ENCODE results near the gene DXO.
"Not testable (repeated sequence)": the region's sequence is repeated elsewhere in the genome, so short reads cannot be mapped to it uniquely, and the experiment has no call there.

The DXO gene

DNA sequence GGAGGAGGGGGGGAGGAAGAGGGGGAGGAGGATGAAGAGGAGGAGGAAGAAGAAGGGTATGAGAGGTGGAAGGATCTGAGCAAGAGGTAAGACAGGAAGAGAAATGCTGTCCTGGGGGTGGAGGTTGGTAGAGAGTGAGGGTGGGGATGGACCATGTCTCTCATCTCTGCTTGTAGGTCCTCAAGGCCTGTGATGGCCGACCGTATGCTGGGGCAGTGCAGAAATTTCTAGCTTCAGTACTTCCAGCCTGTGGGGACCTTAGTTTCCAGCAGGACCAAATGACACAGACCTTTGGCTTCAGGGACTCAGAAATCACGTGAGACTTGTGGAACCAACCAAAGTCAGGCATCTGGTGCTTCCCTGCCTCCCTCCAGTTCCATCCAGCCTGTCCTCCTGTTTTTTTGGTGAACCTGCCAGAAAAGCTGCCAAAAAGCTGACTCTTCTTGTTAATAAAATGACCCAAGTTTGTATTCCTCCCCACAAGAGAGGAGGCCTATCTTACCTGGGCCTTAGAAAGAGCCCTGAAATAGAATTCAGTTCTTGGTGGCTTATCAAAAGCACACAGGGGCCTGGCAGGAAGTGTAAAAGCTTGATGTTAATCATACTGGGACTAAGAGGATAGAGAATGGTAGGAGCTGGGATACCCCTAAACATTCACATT, 7.4 kb upstream of the DXO start:
- DNase-seq, result no peak

DNA sequence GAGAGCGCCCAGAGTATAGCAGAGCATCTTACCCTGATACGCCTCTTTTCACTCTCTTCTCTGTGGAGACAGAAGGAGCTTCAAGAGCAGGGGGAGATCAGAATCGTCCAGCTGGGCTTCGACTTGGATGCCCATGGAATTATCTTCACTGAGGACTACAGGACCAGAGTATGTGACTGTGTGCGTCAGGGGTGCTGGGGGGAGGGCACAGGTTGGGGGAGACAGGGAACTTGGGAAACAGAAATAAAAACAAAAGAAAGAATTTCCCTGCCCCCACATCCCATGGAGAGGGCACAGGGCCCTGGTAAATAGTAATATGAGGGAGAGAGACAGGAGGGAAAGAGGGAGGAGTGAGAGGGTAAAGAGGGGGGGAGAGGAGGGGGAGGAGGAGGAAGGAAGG, 6.9 kb upstream of the DXO start:
- DNase-seq, result no peak

DNA sequence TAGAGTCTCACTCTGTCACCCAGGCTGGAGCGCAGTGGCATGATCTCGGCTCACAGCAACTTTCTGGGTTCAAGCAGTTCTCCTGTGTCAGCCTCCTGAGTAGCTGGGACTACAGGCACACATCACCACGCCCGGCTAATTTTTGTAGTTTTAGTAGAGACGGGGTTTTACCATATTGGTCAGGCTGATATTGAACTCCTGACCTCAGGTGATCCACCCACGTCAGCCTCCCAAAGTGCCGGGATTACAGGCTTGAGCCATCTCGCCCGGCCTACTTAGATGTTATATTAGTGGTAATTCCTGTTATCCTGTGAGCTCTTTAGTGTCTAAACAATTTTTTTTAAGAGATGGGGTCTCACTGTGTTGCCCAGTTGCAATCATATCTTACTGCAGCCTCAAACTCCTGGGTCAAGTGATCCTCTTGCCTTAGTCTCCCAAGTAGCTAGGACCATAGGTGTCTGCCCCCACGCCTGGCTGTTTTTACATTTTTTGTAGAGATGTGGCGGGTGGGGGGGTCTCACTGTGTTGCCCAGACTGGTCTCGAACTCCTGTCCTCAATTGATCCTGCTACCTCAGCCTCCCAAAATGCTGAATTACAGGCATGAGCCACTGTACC, 6.0 kb upstream of the DXO start:
- DNase-seq, result no peak

DNA sequence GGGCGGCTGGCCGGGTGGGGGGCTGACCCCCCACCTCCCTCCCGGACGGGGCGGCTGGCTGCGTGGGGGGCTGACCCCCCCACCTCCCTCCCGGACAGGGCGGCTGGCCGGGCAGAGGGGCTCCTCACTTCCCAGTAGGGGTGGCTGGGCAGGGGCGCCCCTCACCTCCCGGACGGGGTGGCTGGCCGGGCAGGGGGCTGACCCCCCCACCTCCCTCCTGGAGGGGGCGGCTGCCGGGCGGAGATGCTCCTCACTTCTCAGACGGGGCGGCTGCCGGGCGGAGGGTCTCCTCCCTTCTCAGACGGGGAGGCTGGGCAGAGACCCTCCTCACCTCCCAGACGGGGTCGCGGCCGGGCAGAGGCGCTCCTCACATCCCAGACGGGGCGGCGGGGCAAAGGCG, 4.1 kb upstream of the DXO start:
- DNase-seq, result not testable (repeated sequence)

DNA sequence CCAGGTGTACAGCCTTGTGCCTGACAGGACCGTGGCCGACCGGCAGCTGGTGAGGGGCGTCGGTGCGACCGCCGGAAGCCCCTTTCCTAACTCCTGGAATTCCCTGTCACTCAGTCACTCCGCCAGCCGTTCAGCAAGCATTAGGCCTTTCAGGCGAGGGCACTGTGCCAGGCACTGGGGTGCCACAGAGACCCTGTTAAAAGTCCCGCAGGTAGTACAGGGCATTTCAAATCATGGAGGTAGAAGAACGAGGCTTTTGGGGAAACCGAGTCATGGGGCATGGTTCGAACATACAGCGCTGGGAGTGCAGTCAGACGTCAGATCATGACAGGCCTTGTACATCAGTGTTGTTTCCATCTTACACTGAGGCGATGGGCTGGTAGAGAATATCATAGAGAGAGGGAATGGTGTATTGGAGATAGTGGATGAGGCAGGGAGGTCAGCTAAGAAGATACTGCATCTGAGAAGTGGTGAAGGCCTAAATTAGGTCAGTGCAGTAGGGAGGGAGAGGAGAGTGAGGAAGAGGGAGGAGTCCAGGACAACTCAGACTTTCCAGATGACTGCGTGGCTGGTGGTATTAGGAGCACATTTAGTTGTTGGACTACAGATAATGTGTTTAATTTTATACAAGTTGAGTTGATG, 892 bp upstream of the DXO start:
- no peak for DNase-seq

DNA sequence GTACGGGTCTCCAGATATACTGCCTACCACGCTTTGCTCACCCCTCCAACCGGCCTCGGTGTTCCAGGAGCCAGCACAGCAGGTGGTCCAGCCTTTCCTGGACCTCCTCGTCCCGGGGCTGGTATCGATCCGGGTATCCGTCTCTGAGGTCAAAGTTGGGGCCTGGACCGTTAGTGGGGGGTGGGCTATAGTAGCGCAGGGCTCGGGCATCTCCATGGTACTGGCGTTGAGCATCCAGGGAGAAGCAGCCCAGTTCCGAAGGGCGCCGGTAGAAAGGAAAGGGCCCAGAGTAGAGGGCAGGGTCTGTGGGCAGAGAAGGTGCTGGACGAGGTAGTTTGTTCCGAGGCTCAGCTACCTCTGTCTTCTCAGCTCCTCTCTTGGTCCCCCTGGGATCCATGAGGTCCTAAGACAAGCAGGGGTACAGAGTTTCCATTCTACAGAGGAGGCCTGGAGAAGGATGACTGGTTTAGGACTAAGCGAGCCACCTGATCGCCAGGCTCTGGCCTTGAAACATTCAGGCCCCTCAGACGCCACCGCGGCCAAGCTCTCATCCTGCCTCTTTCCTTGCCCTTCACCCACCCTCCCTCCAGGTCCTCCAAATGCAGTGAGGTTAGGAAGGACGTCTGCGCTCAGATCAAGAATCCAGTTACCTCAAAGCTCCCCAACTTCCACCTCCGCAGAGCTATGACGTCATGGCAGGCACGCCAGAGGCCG, 502 bp downstream of the DXO start:
- DNase-seq, result no peak

DNA sequence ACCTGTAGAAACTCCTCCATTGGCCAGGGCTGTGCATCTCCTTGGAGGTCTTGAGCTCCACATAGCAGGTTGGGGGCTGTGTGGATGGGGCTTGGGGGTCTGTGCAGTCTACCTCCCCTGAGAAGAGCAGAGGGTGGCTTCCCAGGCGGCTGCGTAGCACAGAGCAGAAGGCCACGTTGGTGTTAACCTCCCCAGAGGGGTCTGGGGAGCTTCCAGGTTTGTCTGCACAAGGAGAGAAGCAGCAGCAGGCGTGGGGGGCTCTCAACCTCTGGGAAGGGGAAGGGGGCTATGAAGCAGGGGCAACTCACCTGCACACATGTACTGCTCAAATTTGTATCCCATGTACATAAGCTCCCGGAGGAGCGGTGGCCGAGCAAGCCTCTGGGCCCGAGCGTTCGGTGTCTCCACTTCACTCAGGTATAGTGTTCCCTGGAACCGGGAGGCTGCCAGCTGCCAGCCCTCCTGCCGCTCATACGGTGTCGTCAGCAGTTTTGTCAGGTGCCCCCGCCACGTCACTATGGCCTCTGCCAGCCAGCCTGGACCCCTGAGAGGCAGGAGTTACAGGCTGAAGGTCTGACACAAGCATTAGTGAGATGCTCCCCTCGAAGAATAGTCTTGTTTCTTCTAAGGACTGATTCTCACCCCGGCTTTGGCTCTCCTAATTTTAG, 1.2 kb downstream of the DXO start:
- no peak for DNase-seq

DNA sequence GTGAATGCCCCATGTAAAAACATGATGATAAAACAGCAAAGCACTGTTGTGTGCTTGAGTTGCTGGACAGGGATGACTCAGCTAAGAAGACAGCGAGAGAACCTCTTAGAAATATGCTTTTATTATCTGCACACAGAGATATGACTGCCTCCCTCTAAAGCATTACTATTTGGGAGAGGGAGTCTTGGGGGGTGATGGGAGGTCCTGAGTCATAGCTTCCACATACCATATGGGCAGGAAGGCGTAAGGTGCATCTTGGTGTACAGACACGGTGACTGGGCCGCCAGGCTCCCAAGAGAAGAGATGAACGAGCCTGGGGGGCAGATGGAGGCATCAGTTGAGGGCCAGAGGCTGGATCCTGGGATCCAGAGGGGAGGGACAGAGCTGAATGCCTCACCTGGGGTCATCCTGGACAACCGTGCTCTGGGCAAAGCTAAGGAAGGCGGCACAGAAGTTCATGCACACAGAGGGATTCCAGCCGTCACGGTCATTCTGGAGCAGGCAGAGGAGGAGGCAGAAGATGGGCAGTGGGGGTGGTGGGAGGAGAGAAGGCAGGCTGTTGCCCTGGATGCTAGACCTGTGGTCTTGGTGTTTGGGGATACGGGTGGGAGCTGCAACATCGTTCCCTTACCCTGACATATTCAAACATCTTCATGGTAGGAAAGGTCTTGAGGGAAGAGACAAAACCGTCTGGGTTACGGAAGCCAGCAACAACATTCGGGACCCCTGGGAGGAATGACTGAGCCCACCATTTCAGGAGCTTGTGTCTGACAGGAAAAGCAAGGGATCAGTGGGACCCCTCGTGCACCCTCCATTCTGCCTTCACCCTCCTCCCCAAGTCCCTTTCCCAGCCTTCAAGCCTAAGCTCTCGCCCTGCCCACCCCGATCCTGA, 2.0 kb downstream of the DXO start:
- DNase-seq, result no peak

DNA sequence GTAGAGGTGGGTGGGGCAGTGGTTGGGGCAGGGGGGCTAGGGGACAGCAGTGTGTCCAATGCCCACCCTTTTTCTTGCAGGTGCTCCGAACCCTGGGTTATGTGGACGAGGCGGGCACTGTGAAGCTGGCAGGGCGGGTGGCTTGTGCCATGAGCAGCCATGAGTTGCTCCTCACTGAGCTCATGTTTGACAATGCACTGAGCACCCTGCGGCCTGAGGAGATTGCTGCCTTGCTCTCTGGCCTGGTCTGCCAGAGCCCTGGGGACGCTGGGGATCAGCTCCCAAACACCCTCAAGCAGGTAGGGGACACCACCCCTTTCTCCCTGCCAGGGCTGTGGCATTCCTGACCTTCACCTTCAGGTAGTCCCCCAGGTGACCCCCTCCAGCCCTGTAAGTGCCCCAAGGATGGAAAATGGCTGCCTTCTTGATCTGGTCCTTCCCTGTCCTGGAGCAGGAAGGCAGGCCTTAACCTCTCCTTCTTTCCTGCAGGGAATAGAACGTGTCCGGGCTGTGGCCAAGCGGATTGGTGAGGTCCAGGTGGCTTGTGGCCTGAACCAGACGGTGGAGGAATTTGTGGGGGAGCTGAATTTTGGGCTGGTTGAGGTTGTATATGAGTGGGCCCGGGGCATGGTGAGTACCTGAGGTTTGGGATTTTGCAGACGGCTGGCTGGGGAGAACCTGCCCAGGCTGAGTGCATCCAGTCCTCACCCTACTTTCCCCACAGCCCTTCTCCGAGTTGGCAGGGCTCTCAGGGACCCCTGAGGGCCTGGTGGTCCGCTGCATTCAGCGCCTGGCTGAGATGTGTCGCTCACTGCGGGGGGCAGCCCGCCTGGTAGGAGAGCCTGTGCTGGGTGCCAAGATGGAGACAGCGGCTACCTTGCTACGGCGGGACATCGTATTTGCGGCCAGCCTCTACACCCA, 2.9 kb downstream of the DXO start:
- DNase-seq, result no peak

DNA sequence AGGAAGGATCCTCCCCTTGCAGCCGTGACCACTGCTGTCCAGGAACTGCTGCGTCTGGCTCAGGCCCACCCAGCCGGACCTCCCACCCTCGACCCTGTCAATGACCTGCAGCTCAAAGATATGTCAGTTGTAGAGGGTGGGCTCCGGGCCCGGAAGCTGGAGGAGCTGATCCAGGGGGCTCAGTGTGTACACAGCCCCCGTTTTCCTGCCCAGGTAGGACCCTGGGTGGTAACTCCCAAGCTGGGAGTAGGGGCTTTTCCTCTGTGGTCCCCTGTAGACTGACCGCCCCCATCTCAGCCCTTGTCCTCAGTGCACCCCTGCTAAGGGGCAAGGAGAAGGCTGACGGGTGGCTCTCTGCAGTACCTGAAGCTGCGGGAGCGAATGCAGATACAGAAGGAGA, 3.6 kb downstream of the DXO start:
- DNase-seq, result no peak

DNA sequence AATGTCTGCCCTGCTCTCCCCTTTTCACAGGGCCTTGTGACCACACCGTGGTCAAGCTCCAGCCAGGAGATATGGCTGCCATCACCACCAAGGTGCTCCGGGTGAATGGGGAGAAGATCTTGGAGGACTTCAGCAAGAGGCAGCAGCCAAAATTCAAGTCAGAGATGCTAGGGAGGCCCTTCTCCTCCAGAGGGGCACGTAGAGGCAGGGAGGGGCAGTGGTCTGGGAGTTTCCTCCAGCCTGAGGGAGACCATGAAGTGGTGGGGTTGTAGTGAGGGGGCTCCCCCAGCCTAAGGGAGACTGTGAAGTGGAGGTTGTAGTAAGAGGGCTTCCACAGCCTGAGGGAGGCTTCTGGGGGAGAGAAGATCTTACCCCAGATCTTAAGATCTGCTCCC, 4.0 kb downstream of the DXO start:
- no peak for DNase-seq

DNA sequence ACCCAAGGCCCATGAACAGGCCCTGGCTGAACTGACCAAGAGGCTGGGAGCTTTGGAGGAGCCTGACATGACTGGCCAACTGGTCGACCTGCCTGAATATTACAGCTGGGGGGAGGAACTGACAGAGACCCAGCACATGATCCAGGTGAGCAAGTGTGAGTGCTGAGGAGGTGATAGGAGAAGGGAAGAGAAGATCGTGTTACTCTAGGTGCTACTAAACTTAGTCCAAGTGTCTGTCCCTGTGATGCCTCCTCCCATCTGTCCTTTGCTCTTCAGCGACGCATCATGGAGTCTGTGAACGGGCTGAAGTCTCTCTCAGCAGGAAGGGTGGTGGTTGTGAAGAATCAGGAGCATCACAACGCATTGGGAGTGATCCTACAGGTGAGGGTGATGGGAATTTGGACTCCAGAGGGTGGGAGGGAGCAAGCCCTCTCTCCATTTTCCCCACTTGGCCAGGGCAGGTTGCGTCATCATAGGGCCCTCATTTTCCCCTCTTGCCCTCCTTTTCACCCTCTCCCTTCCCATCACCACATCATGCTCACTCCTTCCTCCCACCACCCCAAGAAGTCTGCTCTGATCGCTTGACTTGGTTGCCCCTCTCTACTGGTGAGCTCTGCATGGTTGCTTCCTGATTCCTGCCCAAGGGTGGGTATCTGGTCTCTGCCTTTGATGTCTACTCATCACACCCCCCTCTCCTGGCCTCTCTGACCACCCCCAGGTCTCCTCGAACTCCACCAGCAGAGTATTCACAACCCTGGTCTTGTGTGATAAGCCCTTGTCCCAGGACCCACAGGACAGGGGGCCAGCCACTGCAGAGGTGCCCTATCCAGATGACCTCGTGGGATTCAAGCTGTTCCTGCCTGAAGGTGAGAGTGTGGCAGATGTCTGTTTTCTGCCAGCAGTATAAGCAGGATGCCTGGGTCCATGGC, 4.7 kb downstream of the DXO start:
- DNase-seq, result no peak

DNA sequence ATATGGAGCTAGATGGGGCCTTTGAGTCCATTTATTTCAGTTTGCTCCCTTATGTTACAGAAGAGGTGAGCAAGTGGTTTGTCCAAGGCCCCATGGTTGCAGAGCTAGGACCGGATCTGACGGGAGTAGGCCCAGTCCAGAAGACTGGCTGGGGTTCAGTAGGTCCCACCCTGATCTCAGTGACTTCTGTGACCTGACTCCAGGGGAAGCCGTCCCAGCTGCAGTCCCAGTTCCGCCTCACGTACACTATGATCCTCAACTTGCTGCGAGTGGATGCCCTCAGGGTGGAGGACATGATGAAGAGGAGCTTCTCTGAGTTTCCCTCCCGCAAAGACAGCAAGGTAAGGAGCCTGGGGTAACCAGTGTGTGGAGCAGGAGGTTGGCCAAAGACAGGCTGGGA, 5.4 kb downstream of the DXO start:
- DNase-seq, result no peak

DNA sequence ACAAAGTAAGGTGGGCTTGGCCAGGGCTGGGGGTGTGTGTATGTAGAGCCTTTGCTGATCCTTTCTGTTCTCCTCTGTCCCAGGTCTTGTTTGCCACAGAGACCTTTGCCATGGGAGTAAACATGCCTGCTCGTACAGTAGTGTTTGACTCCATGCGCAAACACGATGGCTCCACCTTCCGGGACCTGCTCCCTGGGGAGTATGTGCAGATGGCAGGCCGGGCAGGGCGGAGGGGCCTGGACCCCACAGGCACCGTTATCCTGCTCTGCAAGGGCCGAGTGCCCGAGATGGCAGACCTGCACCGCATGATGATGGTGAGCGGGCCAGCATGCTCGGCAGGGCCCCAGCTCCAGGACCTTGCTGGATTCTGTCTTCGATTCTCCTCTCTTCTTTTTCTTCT, 6.2 kb downstream of the DXO start:
- no peak for DNase-seq

DNA sequence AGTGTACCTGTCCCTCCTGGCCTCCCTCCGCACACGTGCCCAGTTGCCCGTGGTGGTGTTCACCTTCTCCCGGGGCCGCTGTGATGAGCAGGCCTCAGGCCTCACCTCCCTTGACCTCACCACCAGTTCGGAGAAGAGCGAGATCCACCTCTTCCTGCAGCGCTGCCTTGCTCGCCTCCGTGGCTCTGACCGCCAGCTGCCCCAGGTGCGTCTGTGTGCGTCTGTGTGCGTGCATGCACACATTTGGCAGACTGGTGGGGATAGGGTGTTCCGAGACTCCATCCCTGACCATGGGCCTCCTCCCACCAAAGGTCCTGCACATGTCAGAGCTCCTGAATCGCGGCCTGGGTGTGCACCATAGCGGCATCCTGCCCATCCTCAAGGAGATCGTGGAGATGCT, 8.0 kb downstream of the DXO start:
- no peak for DNase-seq

DNA sequence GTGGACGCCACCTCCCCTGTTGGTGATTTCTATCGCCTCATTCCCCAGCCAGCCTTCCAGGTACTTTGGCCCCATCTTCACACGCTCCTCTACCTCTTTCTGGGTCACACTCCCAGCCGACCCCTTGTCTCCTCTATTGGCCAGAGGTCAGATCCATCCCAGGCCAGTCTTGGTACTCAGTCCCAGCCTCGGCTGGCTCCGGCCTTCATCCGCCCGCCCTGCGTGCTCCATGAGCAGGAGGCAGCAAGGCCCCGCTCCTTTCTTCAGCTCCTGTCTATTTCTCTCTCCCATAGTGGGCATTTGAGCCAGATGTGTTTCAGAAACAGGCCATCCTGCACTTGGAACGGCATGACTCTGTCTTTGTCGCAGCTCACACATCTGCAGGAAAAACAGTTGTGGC, 10.3 kb downstream of the DXO start:
- DNase-seq, result no peak

DNA sequence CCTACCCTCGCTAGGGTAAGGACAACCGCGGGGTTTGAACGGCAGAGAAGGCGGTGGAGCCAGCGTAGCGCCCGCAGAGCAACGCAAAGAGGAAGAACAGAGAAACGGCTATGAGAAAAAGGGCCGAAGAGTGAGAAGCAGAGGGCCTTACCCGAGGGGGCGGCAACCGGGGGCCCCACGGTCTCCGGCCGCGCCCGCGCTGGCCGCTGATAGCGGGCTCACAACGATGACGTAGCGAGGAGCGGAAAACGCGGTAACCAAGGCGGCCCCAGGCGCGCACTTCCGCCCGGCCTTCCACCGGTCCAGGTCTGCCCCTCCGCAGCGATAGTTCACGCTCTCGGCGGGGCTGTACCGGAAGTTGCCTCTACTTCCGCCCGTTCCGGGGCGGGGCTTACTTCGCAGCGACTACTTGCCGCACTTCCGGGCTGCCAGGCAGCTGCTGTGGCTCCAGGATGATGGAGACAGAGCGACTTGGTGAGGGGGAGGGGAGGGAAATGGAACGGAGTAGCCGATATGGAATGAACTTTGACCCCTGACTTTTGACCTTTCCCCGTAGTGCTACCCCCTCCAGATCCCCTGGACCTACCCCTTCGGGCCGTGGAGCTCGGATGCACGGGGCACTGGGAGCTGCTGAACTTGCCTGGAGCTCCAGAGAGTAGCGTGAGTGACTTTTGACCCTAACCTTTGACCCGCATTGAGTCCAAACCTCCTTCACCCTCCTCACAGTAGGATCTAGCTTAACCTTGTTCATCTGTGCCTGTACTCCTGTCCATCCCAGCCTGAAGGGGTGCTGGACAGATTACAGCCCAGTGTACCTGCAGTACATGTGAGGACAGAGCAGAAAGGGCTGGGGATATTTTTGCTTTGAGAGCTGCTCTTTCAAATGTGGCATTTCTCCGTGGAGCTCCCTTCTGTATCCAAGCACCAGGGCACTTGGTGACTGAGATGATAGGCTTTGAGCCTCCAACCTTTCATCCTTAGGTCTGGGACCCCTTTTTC, 12.9 kb downstream of the DXO start, which contains the start of the genes NELFE and SKIC2:
Gene NELFE, minus strand, starts transcription at position 231 of the 999 bp plus-strand sequence. CDS start 525 bp downstream, outside the sequence.
Gene SKIC2, plus strand, starts transcription at position 435 of the 999 bp plus-strand sequence. Its CDS starts 18 bp downstream, at position 453.
- peak; percentile 97 to 98 for DNase-seq

DNA sequence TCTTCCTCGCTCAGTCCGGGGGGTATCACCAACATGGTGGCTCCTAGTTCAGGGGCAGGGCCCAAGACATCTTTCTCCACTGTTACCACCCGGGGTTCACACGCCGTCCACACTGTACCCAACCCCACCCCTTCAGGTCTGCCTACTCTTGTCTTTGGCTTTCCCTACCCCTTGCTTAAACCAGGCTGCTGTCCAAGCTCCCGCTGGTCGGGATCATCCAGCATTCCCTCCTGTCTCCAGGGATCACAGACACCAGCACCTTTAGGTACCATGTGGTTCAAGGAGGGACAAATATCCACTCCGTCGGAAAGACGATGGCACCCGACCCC, 13.6 kb downstream of the DXO start:
- DNase-seq, result no peak

DNA sequence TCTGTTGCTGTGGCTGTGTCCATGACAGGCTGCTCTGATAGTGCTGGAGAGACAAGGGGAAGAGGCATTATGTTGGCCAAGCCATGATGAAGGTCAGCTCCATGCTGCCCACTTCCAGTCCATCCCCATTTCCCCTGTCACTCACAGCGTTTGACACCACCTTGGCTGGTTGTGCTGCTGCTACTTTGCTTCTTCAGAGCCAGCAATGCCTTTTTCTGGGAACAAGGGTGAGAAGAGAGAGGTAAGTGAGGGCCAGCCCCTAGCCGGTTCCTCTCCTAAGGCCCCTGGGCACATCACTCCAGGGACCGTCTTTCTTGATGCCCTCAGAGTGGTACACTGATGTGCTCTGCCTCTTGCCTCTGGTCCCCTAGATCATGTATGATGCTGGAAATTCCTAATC, 15.1 kb downstream of the DXO start:
- no peak for DNase-seq
